ENCODE data around the gene NF1.

The NF1 gene

GRCh38 chr17:31404028-31404949, 309.5 kb downstream of the NF1 start:
- TF ChIP-seq CTCF (conservative IDR thresholded peaks at IDR 0.05; ENCODE audit: low read depth, low read length), result no peak
- H3K79me2 ChIP-seq (ENCODE audit: insufficient read depth, low read depth), result no peaks in the 10 kb centered on the region
- H4K20me1 ChIP-seq (ENCODE audit: insufficient read depth), result no peaks in the 10 kb centered on the region
- no peaks in the 10 kb centered on the region for H3K4me1 ChIP-seq (ENCODE audit: low read depth, poor library complexity, severe bottlenecking)
- H3K4me3 ChIP-seq (IDR thresholded peaks at IDR 0.05; ENCODE audit: insufficient read depth, low read depth, low read length), result no peak overlapping the region
- peaks cover 7% of the 10 kb centered on the region; the same call in 1 of the 2 replicates for H3K27me3 ChIP-seq (ENCODE audit: insufficient read depth, low read depth)
- no peak overlapping the region for H3K4me2 ChIP-seq
- H3K27ac ChIP-seq, result no peak overlapping the region
- H3K9ac ChIP-seq, result no peak overlapping the region
- H3K36me3 ChIP-seq (ENCODE audit: insufficient read depth), result no peaks in the 10 kb centered on the region
- H2AFZ ChIP-seq (ENCODE audit: low read depth), result no peak overlapping the region

GRCh38 chr17:31405890-31406371, 311.2 kb downstream of the NF1 start:
- H2AFZ ChIP-seq (ENCODE audit: low read depth), result no peak overlapping the region
- TF ChIP-seq CTCF (conservative IDR thresholded peaks at IDR 0.05; ENCODE audit: low read depth, low read length), result no peak
- no peaks in the 10 kb centered on the region for H4K20me1 ChIP-seq (ENCODE audit: insufficient read depth)
- H3K4me3 ChIP-seq (IDR thresholded peaks at IDR 0.05; ENCODE audit: insufficient read depth, low read depth, low read length), result no peak overlapping the region
- no peak overlapping the region for H3K4me2 ChIP-seq
- H3K27me3 ChIP-seq (ENCODE audit: insufficient read depth, low read depth), result peaks cover under 1% of the 10 kb centered on the region; the same call in 1 of the 2 replicates
- no peaks in the 10 kb centered on the region for H3K4me1 ChIP-seq (ENCODE audit: low read depth, poor library complexity, severe bottlenecking)
- H3K36me3 ChIP-seq (ENCODE audit: insufficient read depth), result no peaks in the 10 kb centered on the region
- no peak overlapping the region for H3K9ac ChIP-seq
- H3K79me2 ChIP-seq (ENCODE audit: insufficient read depth, low read depth), result no peaks in the 10 kb centered on the region
- H3K27ac ChIP-seq, result no peak overlapping the region

GRCh38 chr17:31408586-31408985, 313.8 kb downstream of the NF1 start:
- Histone ChIP-seq H3K27ac (no peak overlapping the region), H3K27me3 (ENCODE audit: insufficient read depth, low read depth) (no peaks in the 10 kb centered on the region), H3K79me2 (ENCODE audit: insufficient read depth, low read depth) (no peaks in the 10 kb centered on the region), H3K4me3 (IDR thresholded peaks at IDR 0.05; ENCODE audit: insufficient read depth, low read depth, low read length) (no peak overlapping the region), H3K36me3 (ENCODE audit: insufficient read depth) (no peaks in the 10 kb centered on the region), H4K20me1 (ENCODE audit: insufficient read depth) (no peaks in the 10 kb centered on the region), H3K4me1 (ENCODE audit: low read depth, poor library complexity, severe bottlenecking) (no peaks in the 10 kb centered on the region), H2AFZ (ENCODE audit: low read depth) (no peak overlapping the region), H3K4me2 (no peak overlapping the region), H3K9ac (no peak overlapping the region)
- TF ChIP-seq CTCF (conservative IDR thresholded peaks at IDR 0.05; ENCODE audit: low read depth, low read length), result no peak

GRCh38 chr17:31411707-31412285, 317.0 kb downstream of the NF1 start:
- no peaks in the 10 kb centered on the region for H3K27me3 ChIP-seq (ENCODE audit: insufficient read depth, low read depth)
- no peak overlapping the region for H2AFZ ChIP-seq (ENCODE audit: low read depth)
- H3K79me2 ChIP-seq (ENCODE audit: insufficient read depth, low read depth), result no peaks in the 10 kb centered on the region
- H3K36me3 ChIP-seq (ENCODE audit: insufficient read depth), result no peaks in the 10 kb centered on the region
- no peak overlapping the region for H3K4me2 ChIP-seq
- H4K20me1 ChIP-seq (ENCODE audit: insufficient read depth), result no peaks in the 10 kb centered on the region
- H3K4me3 ChIP-seq (IDR thresholded peaks at IDR 0.05; ENCODE audit: insufficient read depth, low read depth, low read length), result no peak overlapping the region
- no peak for TF ChIP-seq CTCF (conservative IDR thresholded peaks at IDR 0.05; ENCODE audit: low read depth, low read length)
- no peaks in the 10 kb centered on the region for H3K4me1 ChIP-seq (ENCODE audit: low read depth, poor library complexity, severe bottlenecking)
- no peak overlapping the region for H3K27ac ChIP-seq
- H3K9ac ChIP-seq, result no peak overlapping the region
